Ovary (tissue), 9 donors: ENCODE measurements around the gene CDC42BPA. TPM values are rescaled to one million over a fixed set of nuclear protein-coding genes. Genes with fewer than 3 reads are reported as not detected.

Experiments
- DNase-seq, 5 donors: peaks; one replicate each; pipeline ENCODE4 v3.0.0-alpha.2; 2019 to 2020
- H3K27ac ChIP-seq, 2 donors: fragments of 200-600 bp; one replicate each; pipeline versions ENCODE4 v1.5.1 to v1.8.0; 2019 to 2022
- H3K27me3 ChIP-seq: fragments of 200-600 bp; one replicate; pipeline ENCODE4 v1.8.0; 2022
- H3K36me3 ChIP-seq: fragments of 200-600 bp; sonication (generic); one replicate; pipeline ENCODE4 v1.5.1; 2019
- H3K4me1 ChIP-seq: one replicate; pipeline ENCODE4 v1.8.1; 2013; ENCODE audit warnings: mild to moderate bottlenecking, moderate library complexity; ENCODE audit not compliant: insufficient read depth
- H3K4me3 ChIP-seq: fragments of 200-600 bp; sonication (generic); one replicate; pipeline ENCODE4 v1.5.1; 2017
- H3K9me3 ChIP-seq, 2 donors: fragments of 200-600 bp in 1 of 2; sonication (generic) in 1 of 2; one replicate each; pipeline versions ENCODE4 v1.5.1 to v1.8.1; 2013 to 2019; ENCODE audit warnings: mild to moderate bottlenecking in 1 of 2, moderate library complexity in 1 of 2
- EP300 ChIP-seq: sonication (generic); formaldehyde crosslinking; IDR thresholded peaks from one replicate; pipeline ENCODE4 v1.6.1; 2017; ENCODE audit warnings: antibody characterized with exemption
- POLR2A ChIP-seq: fragments of 450-650 bp; IDR thresholded peaks from one replicate; pipeline ENCODE4 v1.6.1; 2017; ENCODE audit warnings: antibody characterized with exemption, mild to moderate bottlenecking, moderate library complexity
- WGBS, 3 donors: extraction: QIAGEN DNeasy Blood & Tissue Kit in 1 of 3; methylation state at CpG; one replicate each; pipeline versions ENCODE4 v1.1.5 to v1.1.7; 2013 to 2017; 5-methylcytosine and 5-hydroxymethylcytosine counted together
- intact Hi-C, 4 donors: fragments of 100-400 bp; cut with DNase I; formaldehyde crosslinking; loops; one replicate each; pipeline versions ENCODE4 v1.11.0 to v1.15.1; 2022 to 2023
- polyA plus RNA-seq, 2 donors: library from polyadenylated mRNA; stranded (reverse); fragments of 200-250 nt in 1 of 2; fragments of 350-450 nt in 1 of 2; fragmentation: Illumina TruSeq in 1 of 2; extraction: RNeasy Lipid Tissue Mini Kit (QIAGEN cat#74804) in 1 of 2; gene quantifications; one replicate each; pipeline ENCODE4 v1.2.3, GENCODE V29; 2013 to 2014
- total RNA-seq, 7 donors: library from RNA; depleted of rRNA in 2 of 7; stranded (reverse); fragments of >200 nt in 2 of 7; fragmentation: NEBNext Ultra II Directional in 3 of 7; extraction: Animal tissue kit (Norgen Biotek cat#: 25700) in 3 of 7; gene quantifications; one replicate each; pipeline versions ENCODE4 v1.1.0 to v1.2.4, GENCODE V29; 2016 to 2023
- TF ChIP-seq, protein P1 (sequence below), 3 donors: fragments of 450-650 bp in 2 of 3; fragments of 200-600 bp in 1 of 3; IDR thresholded peaks; one replicate each; pipeline versions ENCODE4 v1.5.1 to v1.8.0; 2016 to 2022; ENCODE audit warnings: antibody characterized with exemption in 3 of 3, mild to moderate bottlenecking in 1 of 3
- donor health status: DM: no; HTN: no; CAD: no; lungs with moderate emphysema.
- donor health status: DM: no; HTN: no; CAD: no.
- donor health status: Bipolar disorder and iron deficiency.
- donor health status: DM: yes; HTN: yes; CAD: no.
- donor health status: DM: no; HTN: no; CAD: no.
- donor health status: DM: yes; HTN: yes; CAD: no.

CDC42BPA gene
- total and polyA plus RNA-seq, 9 donors: 11.1 to 56.2 (median 40.2) TPM

GRCh38 chr1:226945106-226945857 is 373.0 kb downstream of the CDC42BPA start:
- H3K27me3 ChIP-seq: no peaks in the 10 kb centered on the region
- no peak overlapping the region for H3K27ac ChIP-seq
- peaks cover 42% of the 10 kb centered on the region for H3K4me1 ChIP-seq
- no peaks in the 10 kb centered on the region for H3K36me3 ChIP-seq
- intact Hi-C loops: no loop called here
- WGBS, 3 donors: 49 to 55% (median 50%) methylated on average over 19 of the region's 19 CpGs
- H3K9me3 ChIP-seq: no peaks in the 10 kb centered on the region
- TF ChIP-seq POLR2A (no peak), EP300 (no peak)
- TF ChIP-seq, protein P1, sequence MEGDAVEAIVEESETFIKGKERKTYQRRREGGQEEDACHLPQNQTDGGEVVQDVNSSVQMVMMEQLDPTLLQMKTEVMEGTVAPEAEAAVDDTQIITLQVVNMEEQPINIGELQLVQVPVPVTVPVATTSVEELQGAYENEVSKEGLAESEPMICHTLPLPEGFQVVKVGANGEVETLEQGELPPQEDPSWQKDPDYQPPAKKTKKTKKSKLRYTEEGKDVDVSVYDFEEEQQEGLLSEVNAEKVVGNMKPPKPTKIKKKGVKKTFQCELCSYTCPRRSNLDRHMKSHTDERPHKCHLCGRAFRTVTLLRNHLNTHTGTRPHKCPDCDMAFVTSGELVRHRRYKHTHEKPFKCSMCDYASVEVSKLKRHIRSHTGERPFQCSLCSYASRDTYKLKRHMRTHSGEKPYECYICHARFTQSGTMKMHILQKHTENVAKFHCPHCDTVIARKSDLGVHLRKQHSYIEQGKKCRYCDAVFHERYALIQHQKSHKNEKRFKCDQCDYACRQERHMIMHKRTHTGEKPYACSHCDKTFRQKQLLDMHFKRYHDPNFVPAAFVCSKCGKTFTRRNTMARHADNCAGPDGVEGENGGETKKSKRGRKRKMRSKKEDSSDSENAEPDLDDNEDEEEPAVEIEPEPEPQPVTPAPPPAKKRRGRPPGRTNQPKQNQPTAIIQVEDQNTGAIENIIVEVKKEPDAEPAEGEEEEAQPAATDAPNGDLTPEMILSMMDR (IDR thresholded peaks at IDR 0.05): no peak
- DNase-seq: no peak
- no peak overlapping the region for H3K4me3 ChIP-seq

DNA sequence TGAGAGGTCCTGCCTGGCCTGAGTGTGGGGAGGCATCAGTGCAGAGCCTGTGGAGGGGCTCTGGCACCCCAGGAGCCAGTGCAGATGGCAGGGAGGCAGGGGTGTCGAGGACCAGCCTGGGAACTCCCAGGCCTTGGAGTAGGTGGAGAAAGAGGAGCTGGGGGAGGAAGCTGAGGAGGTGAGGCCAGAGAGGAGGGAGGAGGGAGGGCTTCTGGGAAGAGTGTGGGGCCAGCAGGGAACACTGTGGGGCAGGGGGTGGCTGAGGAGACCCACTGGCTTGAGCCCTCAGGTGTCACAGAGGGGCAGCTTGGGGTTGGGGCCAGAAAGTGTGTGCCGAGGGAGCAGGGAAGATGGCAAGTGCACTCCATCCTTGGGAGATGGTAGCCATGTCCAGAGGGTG is 374.4 kb downstream of the CDC42BPA start:
- 85 to 94% (median 89%) methylated on average over 2 of the region's 2 CpGs for WGBS, 3 donors
- no peak for DNase-seq
- Histone ChIP-seq H3K9me3 (no peaks in the 10 kb centered on the region), H3K4me1 (peaks cover 40% of the 10 kb centered on the region), H3K27me3 (no peaks in the 10 kb centered on the region), H3K36me3 (no peaks in the 10 kb centered on the region), H3K4me3 (no peak overlapping the region), H3K27ac (no peak overlapping the region)
- TF ChIP-seq, protein P1 (IDR thresholded peaks at IDR 0.05): no peak
- TF ChIP-seq EP300: no peak
- no peak for TF ChIP-seq POLR2A
- intact Hi-C loops: no loop called here

- peak overlapping the region; percentile 95 for H3K4me3 ChIP-seq
- H3K9me3 ChIP-seq: no peaks in the 10 kb centered on the region
- H3K36me3 ChIP-seq: no peaks in the 10 kb centered on the region
- TF ChIP-seq POLR2A: no peak
- TF ChIP-seq, protein P1 (IDR thresholded peaks at IDR 0.05): no peak
- no peak for TF ChIP-seq EP300
- peak overlapping the region in 1 of 2 donors; percentile 8 for H3K27ac ChIP-seq
- H3K27me3 ChIP-seq: no peaks in the 10 kb centered on the region
- DNase-seq: no peak
- WGBS, 3 donors: 69 to 74% (median 69%) methylated on average over 5 of the region's 5 CpGs
- intact Hi-C loops: no loop called here
- peaks cover 40% of the 10 kb centered on the region for H3K4me1 ChIP-seq
These were observed 375.1 kb downstream of the CDC42BPA start for GRCh38 chr1:226943156-226943555.

DNA sequence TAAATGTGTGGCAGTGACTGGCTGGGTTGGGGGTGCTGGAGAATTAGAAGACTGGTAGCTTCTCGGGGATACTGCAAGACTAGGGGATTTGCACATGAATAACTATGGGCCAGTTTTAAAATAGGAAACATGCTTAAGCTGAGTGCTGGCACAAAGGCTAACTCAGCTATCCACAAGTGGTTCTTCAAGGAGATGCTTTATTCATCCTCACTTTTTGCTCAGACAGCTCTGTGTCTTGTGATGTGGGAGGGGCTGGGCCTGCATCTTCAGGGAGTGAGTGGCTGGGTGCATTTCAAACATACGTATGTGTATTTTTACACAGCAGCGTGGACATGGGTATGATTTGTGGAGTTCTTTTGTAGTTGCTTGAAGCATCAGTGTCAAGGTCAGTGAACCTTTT is 375.9 kb downstream of the CDC42BPA start:
- Histone ChIP-seq H3K27ac (peak overlapping the region in 1 of 2 donors; percentile 8), H3K36me3 (no peaks in the 10 kb centered on the region), H3K4me3 (peak overlapping the region; percentile 95), H3K9me3 (no peaks in the 10 kb centered on the region), H3K27me3 (no peaks in the 10 kb centered on the region), H3K4me1 (peaks cover 40% of the 10 kb centered on the region)
- TF ChIP-seq POLR2A (no peak), EP300 (no peak)
- TF ChIP-seq, protein P1 (IDR thresholded peaks at IDR 0.05): no peak
- intact Hi-C loops: no loop called here
- no peak for DNase-seq
- 50 to 65% (median 60%) methylated on average over 3 of the region's 3 CpGs for WGBS, 3 donors
